Inferior parietal cortex (tissue), 1 donor: ENCODE data around the gene WASF1.

Source experiments
- DNase-seq: peaks from one replicate; pipeline ENCODE4 v3.0.0-alpha.2; 2016; ENCODE audit errors: extremely low spot score

Gene WASF1

GRCh38 chr6:110179406-110180227, at the start of gene WASF1:
Gene WASF1 (minus strand): TSS chr6:110179670. CDS start chr6:110127601, 52,069 bp downstream.
- peak; percentile 97 for DNase-seq

DNA sequence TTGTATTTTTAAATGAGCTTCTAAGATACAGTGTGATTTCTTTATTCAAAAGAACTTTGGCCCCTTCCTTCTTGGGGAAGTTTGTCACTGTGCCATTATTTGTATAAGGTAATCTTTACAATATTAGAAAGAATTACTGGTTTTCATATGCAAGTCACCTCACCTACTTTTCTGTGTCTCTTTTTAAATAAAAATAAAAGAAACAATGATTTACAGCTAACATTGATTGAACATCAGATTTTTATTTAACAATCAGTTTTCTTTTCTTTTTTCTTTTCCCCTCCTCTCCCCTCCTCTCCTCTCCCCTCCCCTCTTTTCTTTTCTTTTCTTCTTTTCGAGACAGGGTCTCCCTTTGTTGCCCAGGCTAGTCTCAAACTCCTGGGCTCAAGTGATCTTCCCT, 46.8 kb upstream of the WASF1 start:
- DNase-seq = no peak

DNA sequence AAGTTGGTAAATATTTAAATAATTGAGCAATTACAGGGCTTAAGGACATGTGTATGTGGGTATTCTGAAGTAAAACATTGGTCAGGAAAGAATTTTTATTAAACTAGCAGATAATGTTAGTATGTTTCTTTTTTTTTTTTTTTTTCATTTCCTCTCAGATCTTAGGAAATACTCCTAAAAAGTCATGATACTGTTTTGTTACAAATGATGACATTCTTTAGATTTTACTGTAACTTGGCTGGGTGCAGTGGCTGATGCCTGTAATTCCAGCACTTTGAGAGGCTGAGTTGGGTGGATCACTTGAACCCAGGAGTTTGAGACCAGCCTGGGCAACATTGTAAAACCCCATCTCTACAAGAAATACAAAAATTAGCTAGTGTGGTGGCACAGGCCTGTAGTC, 42.3 kb upstream of the WASF1 start:
- DNase-seq = no peak

DNA sequence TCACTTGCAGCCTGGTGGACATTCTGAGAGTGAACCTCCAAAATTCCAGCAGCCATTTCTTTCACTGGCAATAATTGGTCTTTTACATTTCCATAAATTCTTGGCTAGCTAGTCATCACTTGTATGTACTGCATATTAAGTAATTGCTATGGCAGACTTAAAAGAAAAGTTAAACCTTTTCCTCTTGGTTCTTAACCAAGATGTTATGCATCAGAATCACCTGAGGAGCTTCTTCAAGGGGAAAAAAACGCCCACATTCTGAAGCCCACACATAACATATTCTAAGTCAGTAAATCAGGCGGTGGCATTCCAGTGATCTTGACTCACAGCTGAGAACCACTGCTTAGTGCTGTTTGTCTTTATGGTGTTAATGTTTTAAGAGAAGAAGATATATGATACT, 37.8 kb upstream of the WASF1 start:
- no peak for DNase-seq

DNA sequence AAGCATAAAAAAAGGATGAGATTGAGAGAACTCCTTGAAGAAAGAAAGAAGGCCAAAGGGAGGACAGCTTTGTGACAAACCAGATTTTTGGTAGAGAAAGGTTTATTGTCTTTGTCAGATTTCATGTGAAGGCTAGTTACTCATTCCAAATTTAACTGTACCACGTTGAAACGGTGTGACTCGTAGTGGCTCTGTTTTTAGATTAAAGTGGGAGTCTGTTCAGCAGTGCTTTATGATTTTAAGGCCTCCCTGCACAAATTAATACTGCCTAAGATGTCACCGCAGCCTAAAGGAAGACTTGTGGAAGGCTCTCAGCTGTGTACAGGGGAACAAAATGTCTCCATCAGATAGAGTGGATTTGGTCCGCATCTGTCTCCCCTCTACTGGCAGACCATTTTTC, 36.7 kb upstream of the WASF1 start:
- peak; percentile 55 for DNase-seq

DNA sequence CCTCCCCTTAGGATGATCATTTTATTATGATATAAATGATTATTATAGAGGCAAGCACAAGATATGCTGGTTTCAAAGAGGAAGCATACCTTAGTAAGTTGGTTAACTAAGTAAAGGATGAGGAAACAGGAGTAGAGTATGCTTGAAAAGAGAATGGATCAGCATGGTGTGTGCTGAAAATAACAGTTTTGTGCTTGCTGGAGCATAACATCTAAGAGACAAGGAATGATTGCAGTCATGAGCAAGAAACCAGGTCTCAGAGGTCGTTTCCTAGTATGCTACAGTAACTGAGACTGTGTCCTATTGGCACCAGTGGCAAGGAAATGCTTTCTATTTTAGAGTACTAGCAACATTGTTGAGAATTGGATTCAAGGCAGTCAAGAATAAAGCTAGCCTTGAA, 34.9 kb upstream of the WASF1 start:
- DNase-seq = no peak

- DNase-seq = no peak
Observed at GRCh38 chr6:110211753-110212152, 32.3 kb upstream of the WASF1 start.

- no peak for DNase-seq
Observed at GRCh38 chr6:110207652-110208051, 28.2 kb upstream of the WASF1 start.

DNA sequence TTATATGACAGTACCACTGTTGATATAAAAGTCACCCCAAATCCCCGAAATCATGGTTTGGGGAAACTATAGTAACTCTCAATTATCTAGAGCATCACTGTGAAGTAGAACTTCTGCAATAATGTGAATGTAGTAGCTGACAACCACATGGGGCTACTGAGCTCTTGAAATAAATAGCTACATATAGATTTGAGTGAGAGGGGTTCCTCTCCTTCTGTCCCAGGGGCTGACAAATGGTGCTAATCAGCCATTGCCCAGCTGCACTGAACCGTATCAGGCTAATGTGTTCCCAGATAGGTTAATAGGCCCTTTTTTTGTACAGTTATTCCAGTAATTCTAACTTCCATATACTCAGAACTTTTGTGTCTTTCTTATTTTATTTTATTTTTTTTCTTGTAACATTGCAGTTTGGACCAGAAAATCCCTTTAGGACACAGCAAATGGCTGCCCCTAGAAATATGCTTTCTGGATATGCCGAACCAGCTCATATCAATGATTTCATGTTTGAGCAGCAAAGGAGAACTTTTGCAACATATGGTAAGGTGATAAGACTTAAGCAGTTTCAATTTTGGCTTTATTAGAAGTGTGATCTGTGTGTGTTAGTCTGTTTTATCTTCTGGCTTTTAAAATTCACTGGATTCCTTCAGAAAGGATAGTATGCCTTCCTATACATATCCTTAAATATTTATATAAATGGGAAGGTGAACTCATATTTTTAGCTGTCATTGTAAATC, 21.8 kb upstream of the WASF1 start:
- DNase-seq = no peak

DNA sequence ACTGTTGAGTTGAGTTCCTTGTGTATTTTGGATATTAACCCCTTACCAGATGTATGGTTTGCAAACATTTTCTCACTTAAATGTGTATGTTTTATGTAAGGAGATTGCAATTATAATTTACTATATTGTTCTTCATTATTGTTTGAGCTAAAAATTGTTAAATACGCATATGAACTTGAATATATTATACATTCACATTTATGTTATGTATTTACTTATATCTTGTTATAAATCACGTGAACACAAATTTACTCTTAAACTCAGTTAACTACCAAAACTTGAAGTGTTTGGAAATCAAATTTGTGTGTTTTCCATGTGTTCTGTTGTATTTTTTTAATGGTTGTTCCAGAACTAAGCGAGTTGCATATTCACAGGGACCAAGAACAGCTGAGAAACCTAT, 19.1 kb upstream of the WASF1 start:
- no peak for DNase-seq

DNA sequence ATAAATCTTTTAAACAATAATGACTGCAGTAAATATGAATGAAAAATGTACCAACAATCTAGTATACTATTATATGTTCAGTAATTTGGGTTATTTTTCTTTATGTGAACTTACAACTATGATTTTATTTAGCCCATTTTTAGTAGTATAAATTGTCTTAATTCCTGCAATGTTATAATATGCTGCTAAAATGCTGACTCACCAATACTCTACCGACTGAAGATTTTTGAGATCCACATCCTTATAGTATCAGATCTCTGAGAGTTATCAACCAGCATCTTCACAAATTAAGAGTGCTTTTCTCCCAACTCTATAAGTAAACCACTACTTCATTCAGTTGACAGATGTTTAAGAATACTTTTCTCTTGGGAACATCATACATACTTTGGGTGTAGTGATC, 17.4 kb upstream of the WASF1 start:
- DNase-seq = no peak

- no peak for DNase-seq
Observed at GRCh38 chr6:110195639-110196038, 16.2 kb upstream of the WASF1 start.

DNA sequence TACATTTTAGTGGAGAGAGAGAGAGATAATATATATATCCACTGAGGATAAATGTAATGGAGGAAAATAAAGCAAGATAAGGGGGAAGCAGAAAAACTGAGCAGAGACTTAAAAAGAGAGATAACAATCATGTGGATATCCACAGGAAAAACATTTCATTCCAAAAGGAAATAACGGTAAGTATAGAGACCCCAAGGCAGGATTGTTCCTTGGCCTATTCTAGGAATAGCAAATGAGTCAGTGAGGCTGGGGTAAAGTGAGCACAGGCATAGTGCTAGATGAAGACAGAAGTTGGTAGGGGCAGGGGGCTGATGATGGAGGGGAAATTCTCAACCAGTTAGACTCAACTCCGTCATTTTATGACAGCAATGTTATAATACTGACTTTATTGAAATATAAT, 12.0 kb upstream of the WASF1 start:
- no peak for DNase-seq

DNA sequence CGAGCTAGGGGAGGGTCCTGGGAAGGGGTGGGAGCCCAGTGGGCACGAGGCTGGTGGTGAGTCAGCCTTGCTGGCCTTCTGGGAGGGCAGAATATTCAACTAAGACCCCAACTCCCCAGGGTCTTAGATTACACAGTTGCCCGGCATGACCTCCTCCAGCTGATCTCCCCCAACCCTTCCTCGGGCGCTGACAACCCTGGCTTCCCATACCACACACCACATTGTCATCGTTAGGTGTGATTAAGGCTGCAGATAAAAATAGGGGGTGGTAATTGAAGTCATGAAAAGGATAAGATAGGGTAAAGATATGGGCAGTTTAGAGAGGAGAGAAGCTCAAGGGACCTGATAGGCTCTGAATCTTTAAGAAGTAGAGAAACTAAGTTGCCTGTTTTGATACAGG, 11.3 kb upstream of the WASF1 start:
- DNase-seq = no peak

DNA sequence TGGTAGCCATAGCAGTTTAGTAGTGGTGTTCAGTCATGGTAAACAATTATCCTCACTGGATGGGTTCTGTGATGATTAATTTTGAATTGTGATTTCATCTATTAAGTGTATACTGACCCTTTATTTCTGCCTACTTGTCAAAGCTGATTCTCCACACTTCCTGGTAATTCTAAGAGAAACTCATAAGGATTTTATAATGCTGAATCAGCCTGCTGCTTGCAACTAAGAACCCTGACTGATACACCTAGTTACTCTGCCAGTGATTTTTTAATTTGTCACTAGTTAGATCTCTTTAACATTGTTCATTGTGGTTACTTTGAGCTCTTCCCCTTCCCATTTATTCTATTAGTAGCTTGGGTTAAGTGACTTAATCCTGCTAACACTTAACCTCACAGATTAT, 9.3 kb upstream of the WASF1 start:
- DNase-seq = no peak

DNA sequence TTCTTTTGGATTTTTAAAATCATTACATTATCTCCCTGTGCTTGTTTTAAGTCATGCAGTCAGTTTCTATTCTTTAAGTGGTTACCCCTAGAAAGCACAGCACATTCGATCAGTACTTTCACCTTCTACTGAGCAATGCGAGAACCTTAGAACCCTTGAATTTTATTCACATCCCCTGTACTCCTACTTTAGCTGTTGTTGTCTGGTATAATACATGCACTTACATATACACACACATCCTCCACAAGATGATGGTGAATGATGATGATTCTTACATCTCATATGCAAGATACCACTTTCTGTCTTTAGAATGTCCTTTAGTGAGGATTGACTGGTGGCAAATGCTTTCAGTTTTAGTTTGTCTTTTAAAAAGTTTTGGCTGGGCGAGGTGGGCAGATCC, 6.4 kb upstream of the WASF1 start:
- no peak for DNase-seq

DNA sequence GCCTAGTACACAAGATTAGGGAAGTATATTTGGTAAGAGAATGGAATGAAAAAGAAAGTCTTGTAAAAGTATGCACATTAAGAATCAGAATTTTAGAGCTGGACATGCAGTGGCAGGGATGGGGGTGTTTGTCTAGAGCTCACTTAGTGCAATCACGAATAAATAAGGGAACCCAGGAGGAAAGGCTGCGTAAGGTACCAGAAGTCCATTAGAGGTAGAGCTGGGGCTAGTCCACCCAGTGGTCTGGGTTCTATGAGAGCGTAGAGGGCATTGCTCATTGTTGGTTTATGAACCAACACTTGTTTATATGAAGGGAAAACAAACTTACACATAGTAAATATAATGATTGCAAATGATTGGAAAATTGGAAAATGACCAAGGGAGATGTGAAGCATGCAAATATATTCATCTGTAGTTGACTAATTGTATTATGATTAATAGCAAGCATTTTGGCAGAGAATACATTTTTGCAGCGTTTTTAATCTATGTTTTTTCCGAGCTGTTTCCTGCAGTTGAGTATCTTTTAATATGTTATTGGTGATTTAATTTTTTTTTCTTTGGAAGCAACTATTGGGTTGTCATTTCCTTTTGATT, 3.9 kb upstream of the WASF1 start:
- no peak for DNase-seq

DNA sequence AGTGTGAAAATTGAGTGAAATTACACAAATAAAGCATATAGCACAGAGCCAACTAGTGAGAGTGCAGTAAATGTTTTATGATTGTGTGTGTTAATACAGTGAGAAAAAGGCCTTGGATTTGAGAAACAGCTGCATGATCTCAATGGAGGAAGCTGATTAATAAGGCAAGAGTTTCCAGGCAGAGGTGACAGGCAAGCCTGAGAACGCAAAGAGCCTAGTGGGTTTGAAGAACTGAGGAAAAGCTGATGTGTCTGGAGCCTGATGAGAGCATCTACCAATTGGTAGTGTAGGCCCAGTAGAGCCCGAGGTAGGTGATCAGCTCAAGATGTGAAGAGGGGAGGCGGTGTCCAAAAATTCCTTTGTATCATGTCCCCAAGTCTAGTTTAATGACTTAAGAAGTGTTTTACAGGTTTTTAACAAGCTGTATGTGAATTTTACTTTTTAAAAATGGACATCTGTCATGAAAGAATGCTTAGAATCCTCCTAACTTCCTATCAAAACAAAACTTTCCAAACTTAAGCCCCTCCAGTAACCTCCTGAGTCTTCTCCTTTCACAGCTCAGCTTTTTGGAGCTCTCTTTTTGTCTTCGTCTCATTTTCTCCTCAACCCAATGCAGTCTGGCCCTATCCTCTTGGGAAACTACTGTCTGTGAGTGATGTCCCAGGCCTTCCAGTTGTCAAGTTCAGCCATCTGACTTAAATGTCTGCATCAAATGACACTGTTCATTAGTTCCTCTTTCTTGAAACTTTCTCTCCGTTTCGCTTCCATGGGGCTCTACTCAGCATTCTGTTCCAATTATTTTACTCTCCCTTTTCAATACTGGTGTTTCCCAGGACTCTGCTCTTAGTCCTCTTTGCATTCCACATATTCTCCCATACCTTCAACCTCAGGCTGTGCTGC, 1.9 kb upstream of the WASF1 start:
- no peak for DNase-seq

GRCh38 chr6:110180228-110181008, 948 bp upstream of the WASF1 start, which contains the start of gene CDC40:
Gene CDC40 (plus strand): TSS chr6:110180427. CDS start chr6:110180445, 18 bp downstream.
- DNase-seq = no peak

DNA sequence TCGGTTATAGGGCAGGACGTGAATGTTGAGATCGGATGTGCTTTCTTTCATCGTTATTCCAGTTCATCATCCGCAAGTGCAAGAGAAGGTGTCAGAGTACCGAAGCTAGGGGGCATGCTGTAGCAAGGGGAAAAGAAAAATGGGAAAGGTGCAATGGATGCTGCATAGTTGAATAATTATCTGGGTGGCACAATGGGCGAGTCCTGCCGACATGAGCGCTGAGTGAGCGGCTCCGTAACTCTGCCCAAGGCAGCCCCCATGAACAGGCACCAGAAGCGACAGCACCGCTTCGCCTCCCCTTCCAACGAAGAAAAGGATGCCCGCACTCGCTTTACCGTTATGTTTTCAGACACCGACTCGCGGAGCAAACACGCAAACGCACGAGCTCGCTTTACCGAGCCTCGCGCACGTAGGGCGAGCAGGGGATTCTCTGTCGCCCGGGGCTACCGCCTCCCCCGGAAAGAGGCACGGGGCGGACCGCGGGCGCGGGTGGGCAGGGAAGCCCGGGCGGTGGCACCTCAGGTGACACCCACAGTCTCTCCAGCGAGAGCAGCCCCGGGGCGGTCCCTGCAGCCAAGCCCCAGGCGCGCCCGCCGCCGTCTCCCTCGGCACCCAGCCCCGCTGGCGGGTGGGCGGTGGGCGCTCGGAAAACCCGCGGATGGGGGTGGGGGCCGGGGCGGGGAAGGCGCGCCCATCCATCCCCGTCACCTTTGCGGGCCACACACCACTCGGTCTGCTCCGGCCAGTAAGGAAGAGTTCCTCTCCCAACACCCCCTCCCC, 654 bp downstream of the WASF1 start:
- peak; percentile 78 for DNase-seq
